Endometrium (tissue), 2 donors: ENCODE results near the gene MPRIP.

ENCODE experiments used
- FAIRE-seq: peaks from 2 replicates; lab custom pipeline; 2012; peaks lifted over from hg19 to GRCh38; lab: Jason Lieb, UNC
- donor health status: control.
- donor health status: control.

The MPRIP gene

DNA sequence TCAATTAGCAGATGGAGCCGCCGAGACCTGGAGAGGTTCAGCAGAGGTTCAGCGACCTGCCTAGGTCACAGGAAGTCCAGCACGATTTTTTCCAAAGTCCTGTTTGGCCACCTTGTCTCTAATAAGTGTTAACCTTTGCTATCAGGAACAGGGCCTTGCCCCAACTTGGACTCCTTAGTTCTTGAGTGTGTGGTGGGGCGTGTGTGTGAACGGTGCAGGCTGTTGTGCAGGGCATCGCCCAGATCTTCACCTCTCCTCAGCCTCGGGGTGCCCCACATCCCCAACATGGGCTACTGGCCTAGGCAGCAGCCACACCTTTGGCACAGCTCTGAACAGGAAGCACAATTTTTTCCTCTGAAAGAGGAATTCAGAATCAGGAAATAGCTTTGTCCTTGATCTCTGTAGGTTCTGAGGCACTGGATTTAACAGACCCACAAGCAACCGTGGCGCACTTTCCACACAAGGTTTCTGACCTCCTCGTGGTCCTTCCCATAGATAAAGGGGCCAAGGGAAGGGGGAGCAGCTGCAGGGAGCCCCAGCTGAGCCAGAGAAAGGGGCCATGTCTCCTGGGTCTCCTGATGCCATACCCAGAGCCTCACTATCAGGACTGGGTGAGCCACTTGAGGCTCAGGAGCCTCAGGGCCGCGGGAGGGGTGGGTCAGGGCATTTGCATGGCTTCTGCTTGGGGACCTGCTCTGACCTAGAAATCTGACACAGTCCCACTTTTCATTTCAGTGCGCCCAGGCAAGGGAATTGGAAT lies 10.4 kb downstream of the MPRIP start:
- no peak for FAIRE-seq

DNA sequence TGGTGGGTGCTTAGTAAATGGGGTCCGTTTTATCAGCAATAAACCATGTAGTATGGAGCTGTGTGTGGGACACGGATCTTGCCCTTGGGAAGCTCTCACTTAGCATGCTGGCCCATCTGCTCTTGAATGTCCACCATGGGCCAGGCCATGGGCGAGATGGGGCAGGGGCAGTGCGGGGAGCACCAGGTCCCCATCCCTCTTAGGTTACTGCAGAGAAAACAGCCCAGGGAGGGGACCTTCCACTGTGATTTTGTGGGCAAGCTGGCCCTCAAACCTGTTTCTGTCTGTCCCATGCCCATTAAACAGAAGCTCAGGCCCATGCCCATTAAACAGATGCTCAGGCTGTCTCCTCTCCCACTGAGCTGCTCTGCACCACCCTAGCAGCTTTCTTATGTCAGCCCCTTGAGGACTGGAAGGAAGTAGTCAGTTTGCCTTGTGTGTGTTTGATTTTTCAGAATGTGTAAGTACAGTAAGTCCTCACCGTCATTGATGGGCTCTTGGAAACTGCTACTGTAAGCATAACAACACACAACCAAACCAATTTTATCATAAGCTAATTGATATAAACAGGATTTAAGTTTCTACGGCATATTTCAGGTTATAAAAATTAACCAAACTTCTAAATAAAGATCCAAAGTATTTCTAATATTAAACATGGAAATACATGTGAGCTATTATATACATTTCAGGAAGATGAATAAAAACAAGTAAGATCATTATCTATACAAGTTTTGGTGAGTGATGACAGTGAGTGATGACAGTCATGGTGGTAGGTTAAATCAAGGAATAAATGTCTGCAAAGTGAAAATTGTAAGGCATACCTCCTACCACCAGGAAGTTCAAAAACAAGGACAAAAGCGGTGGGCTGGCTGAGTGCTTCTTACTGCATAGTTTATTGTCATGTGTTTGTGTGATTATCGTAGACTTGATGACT lies 11.5 kb downstream of the MPRIP start:
- no peak for FAIRE-seq

GRCh38 chr17:17054636-17055035 lies 12.4 kb downstream of the MPRIP start:
- no peak for FAIRE-seq

DNA sequence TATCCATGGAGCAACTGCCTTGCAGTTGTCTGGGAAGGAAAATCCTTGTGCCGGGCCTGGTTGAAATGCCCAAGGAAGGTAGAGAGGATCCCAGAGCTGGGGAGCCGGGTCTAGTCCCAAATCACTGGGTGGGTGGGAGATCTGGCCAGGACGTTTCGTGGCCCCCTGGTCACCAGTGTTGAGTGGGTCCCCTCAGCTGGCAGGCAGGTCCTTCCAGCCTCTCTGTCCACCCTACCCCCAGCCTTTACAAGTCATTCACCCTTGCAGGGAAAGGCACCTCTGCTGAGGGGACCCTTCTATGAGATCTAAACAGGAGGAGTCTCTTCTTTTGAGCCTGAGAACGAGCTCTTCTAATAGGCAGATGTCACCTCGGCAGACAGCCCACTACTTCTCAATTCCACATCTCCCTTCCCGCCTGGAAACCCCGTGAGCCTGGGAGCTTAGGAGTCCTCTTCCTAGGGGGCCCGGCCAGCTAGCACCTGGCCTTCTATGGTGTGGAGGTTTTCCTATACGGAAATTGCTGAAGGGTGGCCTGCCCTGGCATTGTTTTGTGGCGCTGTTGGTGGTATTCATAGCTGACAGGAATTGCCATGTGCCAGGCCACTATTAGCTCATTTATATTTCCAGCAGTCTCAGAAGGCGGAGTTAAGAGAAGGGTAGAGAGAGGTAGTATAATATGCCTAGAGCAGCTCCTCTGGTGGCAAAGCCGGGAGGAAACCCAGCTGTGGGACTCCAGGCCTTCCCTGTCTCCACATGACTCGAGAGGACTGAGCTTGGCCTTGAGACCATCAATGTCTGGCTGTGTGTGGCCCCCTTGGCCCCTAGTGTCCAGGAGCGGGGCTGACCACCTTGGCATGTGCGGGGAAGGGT lies 13.3 kb downstream of the MPRIP start:
- FAIRE-seq = no peak

GRCh38 chr17:17056156-17056539 lies 13.9 kb downstream of the MPRIP start:
- FAIRE-seq = no peak

DNA sequence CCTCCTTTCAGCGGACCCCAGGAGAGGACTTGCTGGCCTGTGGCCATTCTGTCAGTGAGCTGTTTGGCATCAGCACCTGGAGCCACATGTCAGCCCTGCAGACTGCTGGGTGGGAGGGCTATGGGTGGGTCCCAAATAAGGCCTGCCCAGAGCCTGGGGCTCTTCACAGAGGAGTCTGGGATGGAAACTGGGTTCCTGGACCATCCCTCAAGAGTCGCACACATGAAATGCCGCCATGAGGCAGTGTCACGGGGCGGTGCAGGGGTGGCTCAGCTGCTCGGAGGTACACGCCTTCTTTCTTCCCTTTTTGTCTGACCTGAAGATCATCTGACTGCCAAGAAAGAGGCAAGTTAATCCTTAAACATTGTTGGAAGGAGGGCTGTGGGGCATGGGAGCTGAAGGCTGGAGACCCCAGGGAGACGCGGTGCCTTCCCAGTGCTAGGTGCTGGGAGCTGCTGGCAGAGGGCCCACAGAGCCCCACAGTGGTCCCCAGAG lies 14.8 kb downstream of the MPRIP start:
- FAIRE-seq = no peak

DNA sequence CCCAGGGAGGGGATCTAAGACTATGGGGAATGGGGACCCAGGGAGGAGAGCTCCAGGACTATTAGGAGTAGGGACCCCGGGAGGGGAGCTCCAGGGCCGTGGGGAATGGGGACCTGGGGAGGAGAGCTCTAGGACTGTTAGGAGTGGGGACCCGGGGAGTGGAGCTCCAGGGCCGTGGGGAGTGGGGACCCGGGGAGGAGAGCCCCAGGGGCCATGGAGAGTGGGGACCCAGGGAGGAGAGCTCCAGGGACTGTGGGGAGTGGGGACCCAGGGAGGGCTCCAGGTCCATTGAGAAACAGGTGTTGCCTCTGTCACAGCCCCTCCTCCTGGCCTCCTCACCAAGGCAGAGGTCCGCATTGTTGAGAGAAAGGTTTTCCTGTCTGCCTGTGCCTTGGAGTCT lies 16.0 kb downstream of the MPRIP start:
- FAIRE-seq = no peak

GRCh38 chr17:17059301-17059890 lies 17.1 kb downstream of the MPRIP start:
- no peak for FAIRE-seq

DNA sequence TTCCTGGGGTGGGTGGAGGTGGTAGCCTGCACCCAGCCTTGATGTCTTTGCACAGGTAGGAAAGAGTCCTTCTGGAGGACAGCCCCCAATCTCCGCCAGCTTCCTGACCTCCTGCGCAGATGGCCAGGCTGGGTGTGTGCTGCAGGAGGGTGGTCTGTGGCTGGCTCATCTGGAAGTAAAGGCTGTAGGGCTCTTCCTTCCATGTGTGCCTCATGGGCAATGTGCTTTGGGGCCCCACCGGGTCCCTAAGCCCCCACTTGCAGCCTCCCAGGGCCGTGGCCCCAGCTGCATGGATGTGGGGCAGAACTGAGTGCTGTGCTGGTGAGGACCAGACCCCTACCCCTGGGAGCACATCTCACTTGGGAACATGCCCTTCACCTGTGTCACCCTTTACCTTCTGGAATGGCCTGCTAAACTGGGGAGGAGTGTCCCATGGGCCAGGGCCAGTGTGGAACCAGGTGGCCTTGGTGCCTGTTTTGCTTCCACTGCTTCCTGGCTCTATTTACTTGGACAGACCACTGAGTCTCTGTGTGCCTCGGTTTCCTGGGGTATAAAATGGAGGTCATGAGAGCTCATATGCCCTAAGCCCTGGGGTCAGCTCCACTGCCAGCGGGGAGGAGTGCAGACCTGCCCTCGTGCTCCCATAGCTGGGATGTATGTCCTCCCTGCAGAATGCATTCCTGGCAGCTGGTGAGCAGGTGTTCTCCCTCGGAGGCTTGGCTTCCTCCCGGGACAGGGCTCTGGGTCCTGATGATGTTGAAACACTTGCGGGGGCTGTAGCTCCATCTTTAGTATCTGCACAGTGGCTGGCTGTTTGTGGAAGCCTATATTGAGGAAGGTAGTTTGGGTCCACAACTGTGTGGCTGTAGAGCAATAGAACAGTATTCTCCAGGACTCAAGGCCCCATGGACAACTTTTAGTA lies 18.0 kb downstream of the MPRIP start:
- no peak for FAIRE-seq

- FAIRE-seq = no peak
Measured at GRCh38 chr17:17060930-17061329, 18.7 kb downstream of the MPRIP start.

DNA sequence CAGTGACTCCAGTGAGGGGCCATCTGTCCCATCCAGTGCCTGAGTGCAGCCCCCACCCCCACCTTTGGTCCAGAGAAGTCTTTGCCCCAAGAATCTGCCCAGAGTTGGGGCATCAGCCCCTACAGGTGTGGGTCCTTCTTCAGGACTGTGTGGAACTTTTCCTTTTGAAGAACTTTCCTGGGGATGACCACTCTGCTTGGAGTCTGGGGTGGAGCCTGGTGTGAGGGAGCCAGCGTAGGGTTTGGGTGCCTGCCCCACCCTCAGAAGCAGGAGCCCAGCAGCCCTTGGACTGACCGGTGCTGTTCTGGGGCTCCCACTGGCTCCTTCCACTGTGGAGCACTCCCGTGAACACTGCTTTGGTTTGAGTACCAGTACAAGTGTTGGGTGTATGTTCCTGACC lies 19.3 kb downstream of the MPRIP start:
- no peak for FAIRE-seq

GRCh38 chr17:17062356-17062755 lies 20.1 kb downstream of the MPRIP start:
- FAIRE-seq = no peak

DNA sequence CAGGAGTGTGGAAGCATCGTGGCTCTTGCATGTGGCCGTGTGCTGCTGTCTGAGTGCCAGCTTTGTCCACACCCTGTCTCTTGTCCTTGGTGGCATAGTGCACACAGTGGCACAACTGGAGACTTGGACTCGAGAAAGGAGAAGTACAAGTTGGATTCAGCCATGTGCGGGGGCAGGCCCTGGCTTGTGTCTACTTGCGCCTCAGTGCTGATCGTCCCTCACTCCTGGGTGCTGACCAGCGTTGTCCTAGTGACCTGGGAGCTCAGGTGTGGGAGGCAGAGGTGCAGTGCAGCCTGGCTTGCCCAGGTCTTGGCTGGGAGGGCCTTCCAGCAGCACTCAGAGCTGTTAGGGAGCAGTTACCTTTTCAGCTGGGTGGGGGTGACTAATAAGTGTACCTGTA lies 20.6 kb downstream of the MPRIP start:
- no peak for FAIRE-seq

GRCh38 chr17:17063546-17064122 lies 21.4 kb downstream of the MPRIP start:
- FAIRE-seq = no peak

GRCh38 chr17:17064322-17064721 lies 22.1 kb downstream of the MPRIP start:
- FAIRE-seq = no peak

DNA sequence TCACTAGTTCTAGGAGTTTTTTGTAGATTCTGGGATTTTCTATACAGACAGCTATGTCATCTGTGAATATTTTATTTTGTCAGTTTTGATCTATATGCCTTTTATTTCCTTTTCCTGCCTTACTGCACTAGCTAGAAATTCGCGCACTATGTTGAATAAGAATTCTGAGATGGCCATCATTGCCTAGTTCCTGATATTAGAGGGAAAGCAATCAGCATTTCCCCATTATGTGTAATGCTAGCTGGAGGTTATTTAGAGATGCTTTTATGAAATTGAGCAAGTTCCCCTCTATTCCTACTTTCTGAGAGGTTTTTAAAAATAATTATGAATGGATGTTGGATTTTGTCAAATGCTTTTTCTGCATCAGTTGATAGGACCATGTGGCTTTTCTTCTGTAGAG lies 23.8 kb downstream of the MPRIP start:
- no peak for FAIRE-seq

DNA sequence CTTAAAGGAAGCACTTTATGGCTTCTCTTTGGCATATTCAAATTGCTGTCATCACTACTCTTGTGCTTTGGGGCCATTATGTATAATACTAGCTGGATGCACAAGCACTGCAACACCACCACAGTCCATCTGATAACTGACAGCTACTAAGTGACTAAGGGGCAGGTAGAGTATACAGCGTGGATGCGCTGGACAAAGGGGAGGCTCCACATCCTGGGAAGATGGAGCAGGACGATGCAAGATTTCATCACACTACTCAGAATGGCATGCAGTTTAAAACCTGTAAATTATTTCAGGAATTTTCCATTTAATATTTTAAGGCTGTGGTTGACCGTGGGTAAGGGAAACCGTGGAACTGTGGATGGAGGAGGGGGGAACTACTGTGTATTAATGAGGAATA lies 25.0 kb downstream of the MPRIP start:
- no peak for FAIRE-seq

GRCh38 chr17:17069849-17070248 lies 27.6 kb downstream of the MPRIP start:
- FAIRE-seq = no peak

- no peak for FAIRE-seq
Measured at GRCh38 chr17:17070931-17071330, 28.7 kb downstream of the MPRIP start.
